Activated T-cell treated with anti-CD3 and anti-CD28 coated beads for 24 hours (primary cell): ENCODE results near the gene IL17REL.

Source experiments
- DNase-seq: peaks from one replicate; pipeline ENCODE4 v3.0.0-alpha.2; 2020; ENCODE audit warnings: low read depth

IL17REL gene

GRCh38 chr22:49956418-49956770 lies 56.2 kb downstream of the IL17REL start:
- DNase-seq: no peak

GRCh38 chr22:49955581-49956417 lies 56.8 kb downstream of the IL17REL start:
- no peak for DNase-seq

- DNase-seq: no peak
These were observed 57.5 kb downstream of the IL17REL start for GRCh38 chr22:49954991-49955580.

GRCh38 chr22:49954354-49954753 lies 58.2 kb downstream of the IL17REL start:
- no peak for DNase-seq

GRCh38 chr22:49953680-49954344 lies 58.8 kb downstream of the IL17REL start:
- DNase-seq: no peak

GRCh38 chr22:49953027-49953679 lies 59.4 kb downstream of the IL17REL start:
- DNase-seq: no peak

GRCh38 chr22:49951986-49952896 lies 60.3 kb downstream of the IL17REL start:
- DNase-seq: no peak

- DNase-seq: no peak
These were observed 60.9 kb downstream of the IL17REL start for GRCh38 chr22:49951678-49951985.

- DNase-seq: no peak
These were observed 61.4 kb downstream of the IL17REL start for GRCh38 chr22:49951000-49951677.

- DNase-seq: no peak
These were observed 62.1 kb downstream of the IL17REL start for GRCh38 chr22:49950396-49950994.

GRCh38 chr22:49949914-49950292 lies 62.7 kb downstream of the IL17REL start:
- DNase-seq: no peak

- no peak for DNase-seq
These were observed 63.3 kb downstream of the IL17REL start for GRCh38 chr22:49948958-49949913.

GRCh38 chr22:49948116-49948957 lies 64.2 kb downstream of the IL17REL start:
- DNase-seq: no peak

- no peak for DNase-seq
These were observed 65.3 kb downstream of the IL17REL start for GRCh38 chr22:49947296-49947622.

GRCh38 chr22:49946612-49947295 lies 65.8 kb downstream of the IL17REL start:
- DNase-seq: no peak

GRCh38 chr22:49945042-49945794 lies 67.3 kb downstream of the IL17REL start:
- peak; percentile 40 for DNase-seq
